SK-N-DZ (cell line): ENCODE results near the gene STK35. TPM values are rescaled to one million over a fixed set of nuclear protein-coding genes. Genes with fewer than 3 reads are reported as not detected.

Experiments used
- DNase-seq: peaks from one replicate; pipeline ENCODE4 v3.0.0-alpha.2; 2015; ENCODE audit warnings: low spot score
- polyA plus RNA-seq, 2 experiments: library from polyadenylated mRNA; depleted of rRNA; stranded (reverse); fragments of >200 nt; gene quantifications; 2 replicates each; pipeline ENCODE4 v1.2.3, GENCODE V29; 2014

The STK35 gene
- polyA plus RNA-seq (2014; cell fraction: cytosol; rRNA removed), result 12.5 and 13.8 TPM in 2 replicates
- 8.0 and 13.2 TPM in 2 replicates for polyA plus RNA-seq (2014; cell fraction: nucleus; rRNA removed)

GRCh38 chr20:2101057-2101864, at the start of gene STK35:
TSS of gene STK35 (plus strand) at chr20:2101827. CDS start at chr20:2101882, 55 bp downstream.
- peak; percentile 81 for DNase-seq

- no peak for DNase-seq
Observed at GRCh38 chr20:2051946-2052345, 49.7 kb upstream of the STK35 start.

GRCh38 chr20:2052741-2053140, 48.9 kb upstream of the STK35 start:
- no peak for DNase-seq

GRCh38 chr20:2053615-2054014, 48.0 kb upstream of the STK35 start:
- no peak for DNase-seq

- DNase-seq, result no peak
Observed at GRCh38 chr20:2054911-2055310, 46.7 kb upstream of the STK35 start.

GRCh38 chr20:2059411-2059810, 42.2 kb upstream of the STK35 start:
- no peak for DNase-seq

GRCh38 chr20:2065099-2065498, 36.5 kb upstream of the STK35 start:
- no peak for DNase-seq

GRCh38 chr20:2066461-2067122, 35.0 kb upstream of the STK35 start:
- DNase-seq, result no peak

GRCh38 chr20:2080532-2081224, 20.9 kb upstream of the STK35 start:
- DNase-seq, result no peak

- no peak for DNase-seq
Observed at GRCh38 chr20:2084703-2085102, 16.9 kb upstream of the STK35 start.

GRCh38 chr20:2086177-2086979, 15.2 kb upstream of the STK35 start:
- no peak for DNase-seq

- DNase-seq, result no peak
Observed at GRCh38 chr20:2086980-2087377, 14.6 kb upstream of the STK35 start.

- no peak for DNase-seq
Observed at GRCh38 chr20:2088891-2089290, 12.7 kb upstream of the STK35 start.

GRCh38 chr20:2089447-2089846, 12.2 kb upstream of the STK35 start:
- no peak for DNase-seq

GRCh38 chr20:2093159-2093781, 8.4 kb upstream of the STK35 start:
- no peak for DNase-seq

GRCh38 chr20:2093883-2094282, 7.7 kb upstream of the STK35 start:
- DNase-seq, result no peak

GRCh38 chr20:2101865-2102584, 398 bp downstream of the STK35 start:
- DNase-seq, result peak; percentile 95

- DNase-seq, result peak; percentile 90
Observed at GRCh38 chr20:2102585-2103460, 1.2 kb downstream of the STK35 start.

GRCh38 chr20:2103461-2104153, 2.0 kb downstream of the STK35 start:
- DNase-seq, result peak; percentile 12
